Measurements from ENCODE around the gene CFAP157. TPM values are rescaled to one million over a fixed set of nuclear protein-coding genes. Genes with fewer than 3 reads are reported as not detected.

The CFAP157 gene
- total and polyA plus RNA-seq, 7 experiments from 2014 or later: 0.11 to 0.38 (median 0.22) TPM; not detected in 2

GRCh38 chr9:127734747-127735529, 28.1 kb downstream of the CFAP157 start, which contains the start of gene TOR2A:
Gene TOR2A, minus strand, starts transcription at chr9:127735294. Its CDS starts 24 bp downstream, at chr9:127735270.
- Mint-ChIP-seq H3K9me3 (peaks cover 0 to 4% (median 0%) of the 10 kb centered on the region in 11 donors), H3K4me1 (peaks cover 0 to 21% (median 18%) of the 10 kb centered on the region in 7 donors), H3K27me3 (no peaks in the 10 kb centered on the region), H3K36me3 (peaks cover 0 to 19% (median 6%) of the 10 kb centered on the region in 5 donors), H3K4me3 (peak within 1 kb of the TSS; percentile 82 to 97 (median 88)), H3K27ac (peak within 1 kb of the TSS; percentile 89 to 98 (median 93))
- intact Hi-C loops (cut with micrococcal nuclease): loop anchor here (1.0 to 10.0 kb wide), 21 partner anchors 20 to 795 kb away; partner anchors contain the start of genes FPGS (in 2 of the 2), NAIF1 (in 2 of the 2), PTRH1 (in 2 of the 2) and LRSAM1 (in 1 of the 2)
- Histone ChIP-seq H3K36me3 (ENCODE audit: control insufficient read depth in 2 of 3, insufficient read depth in 3 of 3, low read length in 3 of 3) (peaks cover 0 to 41% (median 3%) of the 10 kb centered on the region in 3 experiments), H3K9me3 (ENCODE audit: control insufficient read depth in 2 of 3, low read length in 3 of 3) (no peaks in the 10 kb centered on the region), H3K4me1 (ENCODE audit: control insufficient read depth in 2 of 2, insufficient read depth in 2 of 2, low read length in 2 of 2) (peaks cover 14 to 15% of the 10 kb centered on the region in 2 donors), H3K27ac (ENCODE audit: low read depth, low read length) (peak within 1 kb of the TSS; percentile 88), H3K27me3 (ENCODE audit: control insufficient read depth in 2 of 2, insufficient read depth in 2 of 2, low read length in 2 of 2) (no peaks in the 10 kb centered on the region), H3K4me3 (ENCODE audit: low read length) (peak within 1 kb of the TSS; percentile 73)
- peak; percentile 97 to 99 (median 98) for DNase-seq
- ATAC-seq: peak; percentile 97
- CTCF ChIA-PET: interaction anchor here (0.6 to 2.9 kb wide), 42 partner anchors 9 to 765 kb away, joined by 3 to 32 read pairs (median 4); partner anchors contain the start of genes CDK9, FPGS, PTRH1 and SH2D3C
- POLR2A ChIA-PET: interaction anchor here (0.7 to 2.0 kb wide), 19 partner anchors 10 to 285 kb away, joined by 3 to 23 read pairs (median 4); partner anchors contain the start of genes CDK9, PTRH1, SH2D3C and ST6GALNAC4

- DNase-seq: no peak
Measured at GRCh38 chr9:127735530-127736185, 28.9 kb downstream of the CFAP157 start.

DNA sequence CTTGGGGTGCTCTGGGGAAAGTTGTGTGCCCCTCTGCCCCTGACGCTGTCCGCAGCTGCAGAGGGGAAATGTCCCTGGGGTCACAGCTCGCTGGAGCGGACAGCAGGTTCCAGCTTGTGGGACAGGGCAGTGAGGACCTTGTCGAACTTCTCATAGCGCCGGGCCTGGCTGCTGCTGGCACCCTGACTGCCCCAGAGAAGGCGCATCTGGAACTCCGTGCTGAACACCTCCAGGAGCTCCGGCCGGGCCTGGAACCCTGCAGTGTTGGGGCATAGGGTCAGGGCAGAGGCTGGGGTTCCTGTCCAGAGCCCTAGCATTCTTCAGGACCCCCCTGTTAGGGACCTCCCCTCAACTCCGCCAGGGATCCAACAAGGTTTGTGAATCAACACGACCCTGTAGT, 31.9 kb downstream of the CFAP157 start:
- H3K4me1 Mint-ChIP-seq: peaks cover 0 to 20% (median 15%) of the 10 kb centered on the region in 7 donors
- peaks cover 0 to 57% (median 6%) of the 10 kb centered on the region in 3 experiments for H3K36me3 ChIP-seq (ENCODE audit: control insufficient read depth in 2 of 3, insufficient read depth in 3 of 3, low read length in 3 of 3)
- no peak for DNase-seq
- H3K4me1 ChIP-seq (ENCODE audit: control insufficient read depth in 2 of 2, insufficient read depth in 2 of 2, low read length in 2 of 2): peaks cover 14 to 15% of the 10 kb centered on the region in 2 donors
- H3K4me3 Mint-ChIP-seq: no peak overlapping the region
- H3K27me3 Mint-ChIP-seq: no peaks in the 10 kb centered on the region
- peak overlapping the region in 2 of 9 donors; percentile 55 to 89 for H3K27ac Mint-ChIP-seq
- no peak for ATAC-seq
- intact Hi-C loops (cut with micrococcal nuclease): loop anchor here (10.0 kb wide), 2 partner anchors 326 to 794 kb away; partner anchors contain the start of genes NAIF1 (in 1 of the 2) and SLC25A25 (in 1 of the 2)
- H3K9me3 Mint-ChIP-seq: peaks cover 0 to 4% (median 0%) of the 10 kb centered on the region in 11 donors
- no peak overlapping the region for H3K4me3 ChIP-seq (ENCODE audit: low read length)
- H3K9me3 ChIP-seq (ENCODE audit: control insufficient read depth in 2 of 3, low read length in 3 of 3): no peaks in the 10 kb centered on the region
- POLR2A ChIA-PET: interaction anchor here (0.6 kb wide), 1 partner anchor 44 kb away, joined by 3 read pairs; no protein-coding TSS in a partner anchor
- CTCF ChIA-PET: interaction anchor here (1.8 kb wide), 1 partner anchor 131 kb away, joined by 5 read pairs; no protein-coding TSS in a partner anchor
- peaks cover 0 to 26% (median 7%) of the 10 kb centered on the region in 5 donors for H3K36me3 Mint-ChIP-seq
- H3K27ac ChIP-seq (ENCODE audit: low read depth, low read length): no peak overlapping the region
- no peaks in the 10 kb centered on the region for H3K27me3 ChIP-seq (ENCODE audit: control insufficient read depth in 2 of 2, insufficient read depth in 2 of 2, low read length in 2 of 2)

More at GRCh38 chr9:127735530-127736185, 28.9 kb downstream of the CFAP157 start:
- ChIA-PET POLR2A (interaction anchor here (0.9 to 2.0 kb wide), 12 partner anchors 9 to 286 kb away, joined by 3 to 23 read pairs (median 5); partner anchors contain the start of genes CDK9, PTRH1, SH2D3C and TTC16), CTCF (interaction anchor here (0.6 to 2.9 kb wide), 25 partner anchors 9 to 215 kb away, joined by 3 to 32 read pairs (median 6); partner anchors contain the start of genes CDK9, PTRH1 and SH2D3C)
- H3K9me3 Mint-ChIP-seq: peaks cover 0 to 4% (median 0%) of the 10 kb centered on the region in 11 donors
- peak overlapping the region; percentile 79 for H3K27ac ChIP-seq (ENCODE audit: low read depth, low read length)
- H3K4me3 Mint-ChIP-seq: peak overlapping the region; percentile 82 to 97 (median 88)
- peaks cover 0 to 19% (median 6%) of the 10 kb centered on the region in 5 donors for H3K36me3 Mint-ChIP-seq
- intact Hi-C loops (cut with micrococcal nuclease): loop anchor here (1.0 to 10.0 kb wide), 17 partner anchors 20 to 791 kb away; partner anchors contain the start of genes FPGS (in 2 of the 2), NAIF1 (in 2 of the 2), PTRH1 (in 2 of the 2) and SLC25A25 (in 1 of the 2)
- H3K4me3 ChIP-seq (ENCODE audit: low read length): no peak overlapping the region
- peaks cover 0 to 21% (median 18%) of the 10 kb centered on the region in 7 donors for H3K4me1 Mint-ChIP-seq
- H3K9me3 ChIP-seq (ENCODE audit: control insufficient read depth in 2 of 3, low read length in 3 of 3): no peaks in the 10 kb centered on the region
- H3K27me3 ChIP-seq (ENCODE audit: control insufficient read depth in 2 of 2, insufficient read depth in 2 of 2, low read length in 2 of 2): no peaks in the 10 kb centered on the region
- H3K4me1 ChIP-seq (ENCODE audit: control insufficient read depth in 2 of 2, insufficient read depth in 2 of 2, low read length in 2 of 2): peaks cover 14 to 15% of the 10 kb centered on the region in 2 donors
- peaks cover 0 to 49% (median 6%) of the 10 kb centered on the region in 3 experiments for H3K36me3 ChIP-seq (ENCODE audit: control insufficient read depth in 2 of 3, insufficient read depth in 3 of 3, low read length in 3 of 3)
- peak overlapping the region; percentile 89 to 98 (median 93) for H3K27ac Mint-ChIP-seq
- H3K27me3 Mint-ChIP-seq: no peaks in the 10 kb centered on the region
- no peak for ATAC-seq

DNA sequence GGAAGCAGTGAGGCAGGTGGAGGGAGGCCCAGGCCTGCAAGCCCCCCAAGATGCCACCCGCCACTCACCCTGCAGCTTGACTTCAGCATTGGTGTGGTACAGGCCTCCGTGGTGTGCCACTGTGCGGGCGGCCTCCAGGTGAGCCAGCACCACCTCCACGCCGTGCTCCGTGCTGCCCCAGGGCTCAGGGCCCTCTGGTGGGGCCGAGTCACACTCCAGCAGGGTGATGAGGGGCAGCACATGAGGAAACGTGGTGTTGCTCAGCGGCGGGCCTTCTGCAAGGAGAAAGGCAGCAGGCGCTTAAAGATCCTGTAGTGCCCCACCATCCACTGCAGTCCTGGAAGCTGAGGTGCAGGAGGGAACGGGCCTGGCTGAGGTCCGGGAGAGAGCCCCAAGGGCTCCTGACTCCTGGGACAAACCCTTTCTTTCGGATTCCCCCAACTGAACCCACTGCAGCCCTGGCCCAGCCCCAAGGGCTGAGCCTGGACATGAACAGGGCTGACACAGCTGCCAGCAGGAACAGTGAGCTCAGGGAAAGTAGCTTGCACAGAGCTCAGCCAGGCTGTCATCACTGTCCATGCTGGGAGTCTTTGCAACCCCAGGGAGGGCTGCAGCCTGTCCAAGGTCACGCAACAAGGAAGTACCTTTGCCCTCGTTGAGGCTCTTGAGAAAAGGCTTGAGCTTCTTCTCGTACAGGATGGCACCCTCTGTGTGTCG, 33.0 kb downstream of the CFAP157 start:
- ChIA-PET POLR2A (interaction anchor here (0.9 to 1.2 kb wide), 2 partner anchors 9 to 181 kb away, joined by 4 to 5 read pairs; no protein-coding TSS in a partner anchor), CTCF (interaction anchor here (0.8 to 1.8 kb wide), 2 partner anchors 46 to 130 kb away, joined by 3 to 5 read pairs; partner anchors contain the start of gene CDK9)
- Histone ChIP-seq H3K9me3 (ENCODE audit: control insufficient read depth in 2 of 3, low read length in 3 of 3) (no peaks in the 10 kb centered on the region), H3K27ac (ENCODE audit: low read depth, low read length) (no peak overlapping the region), H3K4me3 (ENCODE audit: low read length) (no peak overlapping the region), H3K27me3 (ENCODE audit: control insufficient read depth in 2 of 2, insufficient read depth in 2 of 2, low read length in 2 of 2) (no peaks in the 10 kb centered on the region), H3K4me1 (ENCODE audit: control insufficient read depth in 2 of 2, insufficient read depth in 2 of 2, low read length in 2 of 2) (peaks cover 5 to 7% of the 10 kb centered on the region in 2 donors), H3K36me3 (ENCODE audit: control insufficient read depth in 2 of 3, insufficient read depth in 3 of 3, low read length in 3 of 3) (peaks cover 0 to 66% (median 6%) of the 10 kb centered on the region in 3 experiments)
- intact Hi-C loops (cut with micrococcal nuclease): loop anchor here (10.0 kb wide), 2 partner anchors 325 to 795 kb away; partner anchors contain the start of genes NAIF1 (in 1 of the 2) and SLC25A25 (in 1 of the 2)
- DNase-seq: no peak
- Mint-ChIP-seq H3K9me3 (peaks cover 0 to 4% (median 0%) of the 10 kb centered on the region in 11 donors), H3K36me3 (peaks cover 0 to 29% (median 7%) of the 10 kb centered on the region in 5 donors), H3K27me3 (no peaks in the 10 kb centered on the region), H3K27ac (no peak overlapping the region), H3K4me3 (no peak overlapping the region), H3K4me1 (peaks cover 0 to 11% (median 7%) of the 10 kb centered on the region in 7 donors)
- no peak for ATAC-seq

GRCh38 chr9:127741831-127742434, 35.1 kb downstream of the CFAP157 start:
- ChIA-PET CTCF (interaction anchor here (0.7 kb wide), 1 partner anchor 169 kb away, joined by 4 read pairs; no protein-coding TSS in a partner anchor), POLR2A (interaction anchor here (0.7 to 1.1 kb wide), 2 partner anchors 29 to 35 kb away, joined by 3 read pairs; no protein-coding TSS in a partner anchor)
- no peak overlapping the region for H3K4me3 ChIP-seq (ENCODE audit: low read length)
- no peaks in the 10 kb centered on the region for H3K4me1 ChIP-seq (ENCODE audit: control insufficient read depth in 2 of 2, insufficient read depth in 2 of 2, low read length in 2 of 2)
- no peaks in the 10 kb centered on the region for H3K27me3 ChIP-seq (ENCODE audit: control insufficient read depth in 2 of 2, insufficient read depth in 2 of 2, low read length in 2 of 2)
- Mint-ChIP-seq H3K36me3 (peaks cover 0 to 36% (median 7%) of the 10 kb centered on the region in 5 donors), H3K27me3 (no peaks in the 10 kb centered on the region), H3K27ac (peak overlapping the region in 2 of 9 donors; percentile 5 to 52), H3K9me3 (no peaks in the 10 kb centered on the region), H3K4me1 (peaks cover 1 to 8% (median 4%) of the 10 kb centered on the region in 7 donors), H3K4me3 (no peak overlapping the region)
- DNase-seq (no peak), ATAC-seq (no peak)
- intact Hi-C loops (cut with micrococcal nuclease): no loop called here
- H3K27ac ChIP-seq (ENCODE audit: low read depth, low read length): peak overlapping the region; percentile 7
- H3K36me3 ChIP-seq (ENCODE audit: control insufficient read depth in 2 of 3, insufficient read depth in 3 of 3, low read length in 3 of 3): peaks cover 0 to 83% (median 6%) of the 10 kb centered on the region in 3 experiments
- no peaks in the 10 kb centered on the region for H3K9me3 ChIP-seq (ENCODE audit: control insufficient read depth in 2 of 3, low read length in 3 of 3)

Measured in naive thymus-derived CD4-positive, alpha-beta T cell (primary cell).